Measurements from ENCODE around the gene KCNG3.

GRCh38 chr2:42443718-42444399 is 49.9 kb downstream of the KCNG3 start:
- TF ChIP-seq CTCF (conservative IDR thresholded peaks at IDR 0.05 in 1 of 2, IDR thresholded peaks at IDR 0.05 in 1 of 2; ENCODE audit: extremely low read depth in 1 of 2, insufficient read depth in 1 of 2, low read depth in 1 of 2, low read length in 2 of 2), result no peak
- TF ChIP-seq EZH2 (IDR thresholded peaks at IDR 0.05; ENCODE audit: borderline replicate concordance, low read length), result no peak

All from mammary epithelial cell (primary cell).